SK-N-MC (cell line): Measurements from ENCODE around the gene LRRN4CL.

ENCODE experiments used
- EZH2 ChIP-seq: fragments of 200-600 bp; sonication (generic); IDR thresholded peaks from one replicate; pipeline ENCODE4 v1.6.1; 2017; ENCODE audit warnings: antibody characterized with exemption
- FOXP2 ChIP-seq: optimal IDR thresholded peaks from 2 replicates; pipeline ENCODE3; 2011; ENCODE audit warnings: mild to moderate bottlenecking, moderate library complexity; ENCODE audit not compliant: insufficient read depth; ENCODE audit errors: extremely low read length, control extremely low read depth
- POLR2AphosphoS5 ChIP-seq: IDR thresholded peaks from 2 replicates; pipeline ENCODE4 v1.6.1; 2012; ENCODE audit warnings: mild to moderate bottlenecking, low read depth, low read length, borderline replicate concordance

GRCh38 chr11:62677156-62677555, 12.2 kb downstream of the LRRN4CL start:
- TF ChIP-seq EZH2 = no peak
- TF ChIP-seq POLR2AphosphoS5 = no peak
- no peak for TF ChIP-seq FOXP2
